ENCODE measurements around the gene TRAM2. TPM values are rescaled to one million over a fixed set of nuclear protein-coding genes. Genes with fewer than 3 reads are reported as not detected.

The TRAM2 gene
- total and polyA plus RNA-seq, 9 of the 15 experiments (the other 6 are each of a cell fraction or from before 2014, with no cell fraction given), result 2.6 to 13.3 (median 8.9) TPM

- BruUV-seq (replicated peaks), result no TSS peak
- no peak for FAIRE-seq
- ATAC-seq, result no peak
- H3K4me3 ChIP-seq, result no peak overlapping the region
- no peaks in the 10 kb centered on the region; the same call in 1 of the 3 replicates for H3K36me3 ChIP-seq (ENCODE audit: control insufficient read depth, insufficient read depth, low read length)
- WGBS (ENCODE audit: insufficient coverage, low coverage, missing lambda C conversion rate), result 78% methylated on average over 4 of the region's 4 CpGs
- H3K4me1 ChIP-seq (replicated peaks in 1 of 2; ENCODE audit: control insufficient read depth in 2 of 2, insufficient read depth in 2 of 2, low read length in 2 of 2), result peaks cover 10 to 24% of the 10 kb centered on the region in 2 experiments
- no peak overlapping the region for H2AFZ ChIP-seq (ENCODE audit: low read depth, low read length)
- no peaks in the 10 kb centered on the region for H3K9me1 ChIP-seq (ENCODE audit: control insufficient read depth, insufficient read depth, low read length)
- no peak overlapping the region for H3K27ac ChIP-seq (ENCODE audit: extremely low read depth, low read depth, low read length)
- TF ChIP-seq TSC22D4 (tag; IDR thresholded peaks at IDR 0.05) (no peak), ZNF316 (IDR thresholded peaks at IDR 0.05) (no peak), NCOA2 (IDR thresholded peaks at IDR 0.05; ENCODE audit: partially characterized antibody in 2 of 2) (no peak), ZNF76 (CRISPR knock-in tag; IDR thresholded peaks at IDR 0.05; ENCODE audit: borderline replicate concordance) (no peak), TARDBP (IDR thresholded peaks at IDR 0.05) (no peak)
- TF ChIP-seq, protein P1, sequence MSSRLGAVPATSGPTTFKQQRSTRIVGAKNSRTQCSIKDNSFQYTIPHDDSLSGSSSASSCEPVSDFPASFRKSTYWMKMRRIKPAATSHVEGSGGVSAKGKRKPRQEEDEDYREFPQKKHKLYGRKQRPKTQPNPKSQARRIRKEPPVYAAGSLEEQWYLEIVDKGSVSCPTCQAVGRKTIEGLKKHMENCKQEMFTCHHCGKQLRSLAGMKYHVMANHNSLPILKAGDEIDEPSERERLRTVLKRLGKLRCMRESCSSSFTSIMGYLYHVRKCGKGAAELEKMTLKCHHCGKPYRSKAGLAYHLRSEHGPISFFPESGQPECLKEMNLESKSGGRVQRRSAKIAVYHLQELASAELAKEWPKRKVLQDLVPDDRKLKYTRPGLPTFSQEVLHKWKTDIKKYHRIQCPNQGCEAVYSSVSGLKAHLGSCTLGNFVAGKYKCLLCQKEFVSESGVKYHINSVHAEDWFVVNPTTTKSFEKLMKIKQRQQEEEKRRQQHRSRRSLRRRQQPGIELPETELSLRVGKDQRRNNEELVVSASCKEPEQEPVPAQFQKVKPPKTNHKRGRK (tag; IDR thresholded peaks at IDR 0.05), result no peak
- TF ChIP-seq, protein P2, sequence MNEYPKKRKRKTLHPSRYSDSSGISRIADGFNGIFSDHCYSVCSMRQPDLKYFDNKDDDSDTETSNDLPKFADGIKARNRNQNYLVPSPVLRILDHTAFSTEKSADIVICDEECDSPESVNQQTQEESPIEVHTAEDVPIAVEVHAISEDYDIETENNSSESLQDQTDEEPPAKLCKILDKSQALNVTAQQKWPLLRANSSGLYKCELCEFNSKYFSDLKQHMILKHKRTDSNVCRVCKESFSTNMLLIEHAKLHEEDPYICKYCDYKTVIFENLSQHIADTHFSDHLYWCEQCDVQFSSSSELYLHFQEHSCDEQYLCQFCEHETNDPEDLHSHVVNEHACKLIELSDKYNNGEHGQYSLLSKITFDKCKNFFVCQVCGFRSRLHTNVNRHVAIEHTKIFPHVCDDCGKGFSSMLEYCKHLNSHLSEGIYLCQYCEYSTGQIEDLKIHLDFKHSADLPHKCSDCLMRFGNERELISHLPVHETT (CRISPR knock-in tag; conservative IDR thresholded peaks at IDR 0.05 in 1 of 2, IDR thresholded peaks at IDR 0.05 in 1 of 2), result no peak
- in situ Hi-C loops (cut with MboI) (no loop called here), intact Hi-C loops (cut with micrococcal nuclease) (no loop called here)
- no peaks in the 10 kb centered on the region for H3K27me3 ChIP-seq (ENCODE audit: control insufficient read depth in 2 of 2, insufficient read depth in 2 of 2, low read length in 2 of 2)
- ChIA-PET CTCF (ENCODE audit: low intra/inter-chr PET ratio) (no interaction called here), POLR2A (interaction anchor here (0.8 to 1.5 kb wide), 6 partner anchors 9 to 26 kb away, joined by 3 to 5 read pairs (median 3); no protein-coding TSS in a partner anchor)
- no peaks in the 10 kb centered on the region for H3K9me3 ChIP-seq (replicated peaks; ENCODE audit: control insufficient read depth, insufficient read depth, low read depth, low read length)
- no peak overlapping the region for H3K9ac ChIP-seq (ENCODE audit: insufficient read depth in 1 of 2, low read depth in 2 of 2, low read length in 2 of 2)
- no peak overlapping the region for H3K4me2 ChIP-seq (ENCODE audit: insufficient read depth, low read length)
- H4K20me1 ChIP-seq (replicated peaks; ENCODE audit: control insufficient read depth, insufficient read depth, low read length), result peaks cover 14% of the 10 kb centered on the region; the same call in 1 of the 2 replicates
- H3K79me2 ChIP-seq (ENCODE audit: control insufficient read depth, insufficient read depth, low read length), result peaks cover 4% of the 10 kb centered on the region; the same call in 1 of the 3 replicates
- no peak for DNase-seq (ENCODE audit: extremely low read depth in 1 of 4, low spot score in 3 of 4)
Observed at GRCh38 chr6:52549428-52549827, 27.4 kb downstream of the TRAM2 start.
